HG03025 (cell line): ENCODE data around the gene MYL11.

Experiments used
- ATAC-seq: cut with Tn5 transposase; IDR thresholded peaks from one replicate; pipeline ENCODE4 v1.9.1; 2021; ENCODE audit warnings: mild to moderate bottlenecking, moderate library complexity; ENCODE audit not compliant: unreplicated experiment, low FRiP score

MYL11 gene

DNA sequence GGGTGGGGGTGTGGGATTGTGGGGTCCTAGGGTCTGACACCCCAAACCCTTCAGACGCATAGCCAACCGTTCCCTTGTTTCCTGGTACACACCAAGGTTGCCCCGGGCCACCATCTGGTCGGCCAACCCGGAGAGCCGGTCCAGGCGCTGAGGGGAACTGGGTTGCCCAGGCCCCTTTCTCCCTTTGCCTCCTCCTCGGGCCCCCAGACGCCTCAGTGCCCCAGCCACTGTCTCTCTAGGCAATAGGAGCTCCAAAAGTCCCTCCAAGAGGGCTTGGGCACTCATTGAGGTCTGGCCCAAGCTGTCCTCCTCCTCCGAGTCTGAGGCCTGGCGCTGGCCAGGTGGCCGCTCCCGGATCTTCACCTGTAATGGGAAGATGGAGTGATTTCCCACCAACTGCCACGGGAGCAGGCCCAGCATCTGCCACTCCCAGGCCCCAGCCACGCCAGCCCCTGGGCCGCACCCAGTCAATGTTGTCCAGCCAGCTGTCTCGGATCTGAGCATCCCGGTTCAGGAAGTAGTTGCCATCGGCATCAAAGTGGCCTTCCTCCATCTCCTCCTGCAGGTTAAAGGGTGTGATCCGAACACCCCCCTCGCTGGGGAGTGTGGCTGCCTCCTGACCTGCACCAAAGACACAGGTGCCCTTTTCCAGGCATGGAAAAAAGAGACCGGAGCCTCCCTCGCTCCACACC is 21.0 kb upstream of the MYL11 start:
- no peak for ATAC-seq

DNA sequence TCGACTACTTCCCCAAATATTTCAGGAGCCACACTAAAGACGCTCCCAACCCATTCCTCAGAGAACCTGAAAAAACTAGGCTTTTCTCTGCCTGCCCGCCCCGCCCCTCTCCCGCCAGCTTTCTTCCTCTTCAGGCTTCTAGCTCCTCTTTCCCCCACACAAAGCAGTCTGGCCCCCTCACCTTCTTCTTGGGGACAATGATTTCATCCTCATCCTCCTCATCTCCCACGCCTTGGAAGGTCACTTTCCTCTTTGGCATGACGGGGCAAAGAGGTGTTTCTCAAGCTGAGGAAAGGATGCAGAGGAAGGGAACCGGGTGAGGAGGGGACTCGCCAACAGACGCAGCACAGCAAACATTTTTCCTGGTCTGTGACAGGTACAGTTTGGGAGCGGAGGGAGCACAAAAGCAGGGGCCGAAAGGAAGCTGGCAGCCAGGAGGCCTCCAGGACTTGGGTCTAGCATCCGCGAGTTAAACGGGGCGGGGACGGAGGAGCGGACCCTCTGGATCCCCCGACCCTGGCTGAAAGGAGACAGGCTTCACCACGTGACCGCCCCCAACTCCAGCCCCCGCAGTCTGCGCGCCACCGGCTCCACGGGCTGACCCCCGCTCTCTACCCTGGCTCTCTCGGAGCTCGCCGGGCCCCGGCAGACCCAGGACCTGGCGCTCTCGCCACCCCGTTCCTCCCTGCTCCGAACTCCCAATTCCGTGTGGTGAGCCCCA is 20.0 kb upstream of the MYL11 start:
- no peak for ATAC-seq

DNA sequence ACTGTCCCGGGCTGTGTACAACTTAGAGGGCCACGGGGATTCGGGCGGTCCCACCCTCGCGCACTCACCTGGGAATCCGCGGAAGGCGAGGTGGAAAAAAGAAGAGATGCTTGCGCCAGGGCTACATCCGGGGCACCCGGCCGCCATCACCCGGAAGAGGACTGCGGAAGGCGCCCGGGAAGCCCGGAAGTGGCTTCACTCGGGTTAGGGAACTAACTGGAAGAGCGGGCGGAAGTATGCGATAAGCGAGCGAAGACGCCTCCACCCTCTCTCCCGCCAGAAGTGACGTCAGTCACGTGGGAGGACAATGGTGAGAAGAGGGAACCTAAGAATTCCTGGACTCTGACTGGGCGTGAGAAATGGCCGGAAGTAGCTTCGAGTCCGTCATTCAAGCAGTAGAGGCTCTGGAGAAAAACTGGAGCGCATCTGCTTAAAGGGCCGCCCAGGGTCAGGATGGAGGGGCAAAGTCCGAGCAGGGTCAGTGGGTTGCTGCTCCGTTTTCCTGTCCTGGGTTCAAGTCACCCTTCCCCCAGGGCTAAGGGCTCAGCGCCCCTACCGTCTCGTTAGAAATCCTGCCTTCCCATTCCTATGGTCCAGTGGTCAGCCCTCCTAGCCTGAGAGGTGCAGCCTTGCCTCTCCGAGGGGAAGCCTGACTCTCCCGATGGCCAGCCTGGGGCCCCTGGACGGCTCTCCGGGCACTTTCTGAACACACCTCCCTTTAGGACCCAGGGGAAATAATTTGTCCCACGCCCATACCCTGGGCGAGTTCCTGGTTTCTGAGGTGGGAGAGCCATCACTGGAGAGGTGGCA is 19.3 kb upstream of the MYL11 start, which contains the start of gene CD2BP2:
Gene CD2BP2, minus strand, starts transcription at position 165 of the 810 bp plus-strand sequence. CDS start 627 bp downstream, outside the sequence.
- peak; percentile 42 for ATAC-seq

DNA sequence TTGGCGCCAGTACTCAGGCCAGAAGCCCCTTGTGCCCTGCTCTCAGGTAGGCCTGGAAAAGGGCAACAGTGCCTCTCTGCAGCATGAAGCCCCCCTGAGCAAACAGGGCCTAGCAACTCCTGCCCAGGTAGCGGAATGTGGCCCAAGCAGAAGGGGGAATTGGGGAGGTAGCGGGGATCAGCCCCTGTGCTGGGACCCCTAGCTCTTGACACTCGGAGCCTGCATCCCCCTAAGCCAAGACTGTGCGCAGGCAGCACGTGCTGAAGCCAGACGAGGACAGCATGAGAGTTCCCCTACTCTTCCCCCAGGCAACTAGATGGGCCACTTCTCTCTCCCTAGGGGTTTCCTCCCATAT is 18.7 kb upstream of the MYL11 start:
- ATAC-seq, result no peak

DNA sequence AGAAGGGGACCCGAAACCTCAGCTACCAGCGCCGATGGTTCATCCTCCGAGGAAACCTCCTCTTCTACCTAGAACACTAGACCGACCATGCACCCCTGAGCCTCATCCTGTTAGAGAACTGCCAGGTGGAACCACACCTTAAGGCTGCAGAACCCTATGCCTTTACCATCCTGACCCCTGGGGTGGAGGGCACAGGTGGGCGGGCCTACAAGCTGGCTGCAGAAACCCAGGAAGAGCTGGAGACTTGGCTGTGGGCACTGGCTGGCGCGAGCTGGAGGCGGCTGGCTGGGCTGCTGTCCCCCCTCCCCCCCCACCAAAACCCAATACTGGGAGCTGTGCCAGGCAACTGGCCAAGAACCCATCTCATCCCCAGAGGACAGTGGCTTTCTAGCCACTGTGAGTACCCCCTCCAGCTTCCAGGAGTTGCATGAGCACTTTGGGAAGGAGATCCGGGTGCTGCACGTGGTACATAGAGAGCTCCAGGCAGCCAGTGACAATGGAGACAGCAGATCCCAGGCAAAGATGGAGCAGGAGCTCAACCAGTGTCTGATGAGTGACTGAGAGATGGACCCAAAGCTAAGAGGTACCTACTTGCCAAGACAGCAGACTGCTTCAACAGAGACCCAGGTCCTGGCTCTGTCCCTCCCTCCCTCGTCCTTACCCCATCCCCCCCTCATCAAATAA is 18.1 kb upstream of the MYL11 start:
- no peak for ATAC-seq

DNA sequence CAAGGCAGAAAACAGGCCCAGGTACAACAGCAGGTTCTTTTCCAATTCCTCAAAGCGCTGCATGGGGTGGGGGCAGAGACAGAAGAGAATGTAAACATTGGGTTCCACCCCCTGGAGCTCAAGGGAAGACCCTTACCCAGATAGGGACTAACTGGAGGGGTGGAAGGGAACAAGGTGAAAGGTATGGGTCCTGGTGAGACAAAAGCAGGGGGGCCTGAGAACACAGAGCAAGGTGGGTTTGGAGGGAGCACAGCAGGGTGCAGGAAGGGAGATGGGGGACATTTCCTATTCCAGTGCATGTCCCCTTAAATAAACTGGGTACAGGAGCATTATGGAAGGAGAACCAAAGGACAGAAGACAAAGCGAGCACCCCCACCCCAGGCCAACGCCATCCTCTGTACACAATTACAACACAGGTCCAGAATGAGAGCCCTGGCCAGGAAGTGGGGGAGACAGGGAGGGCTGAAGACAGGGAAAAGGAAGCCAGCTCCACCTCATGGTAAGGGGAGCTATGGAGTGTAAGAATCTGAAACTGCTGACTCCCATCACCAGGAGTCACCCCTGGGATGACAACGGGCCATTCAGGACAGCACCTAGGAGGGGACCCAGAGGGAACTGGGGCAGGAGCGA is 17.4 kb upstream of the MYL11 start:
- no peak for ATAC-seq

DNA sequence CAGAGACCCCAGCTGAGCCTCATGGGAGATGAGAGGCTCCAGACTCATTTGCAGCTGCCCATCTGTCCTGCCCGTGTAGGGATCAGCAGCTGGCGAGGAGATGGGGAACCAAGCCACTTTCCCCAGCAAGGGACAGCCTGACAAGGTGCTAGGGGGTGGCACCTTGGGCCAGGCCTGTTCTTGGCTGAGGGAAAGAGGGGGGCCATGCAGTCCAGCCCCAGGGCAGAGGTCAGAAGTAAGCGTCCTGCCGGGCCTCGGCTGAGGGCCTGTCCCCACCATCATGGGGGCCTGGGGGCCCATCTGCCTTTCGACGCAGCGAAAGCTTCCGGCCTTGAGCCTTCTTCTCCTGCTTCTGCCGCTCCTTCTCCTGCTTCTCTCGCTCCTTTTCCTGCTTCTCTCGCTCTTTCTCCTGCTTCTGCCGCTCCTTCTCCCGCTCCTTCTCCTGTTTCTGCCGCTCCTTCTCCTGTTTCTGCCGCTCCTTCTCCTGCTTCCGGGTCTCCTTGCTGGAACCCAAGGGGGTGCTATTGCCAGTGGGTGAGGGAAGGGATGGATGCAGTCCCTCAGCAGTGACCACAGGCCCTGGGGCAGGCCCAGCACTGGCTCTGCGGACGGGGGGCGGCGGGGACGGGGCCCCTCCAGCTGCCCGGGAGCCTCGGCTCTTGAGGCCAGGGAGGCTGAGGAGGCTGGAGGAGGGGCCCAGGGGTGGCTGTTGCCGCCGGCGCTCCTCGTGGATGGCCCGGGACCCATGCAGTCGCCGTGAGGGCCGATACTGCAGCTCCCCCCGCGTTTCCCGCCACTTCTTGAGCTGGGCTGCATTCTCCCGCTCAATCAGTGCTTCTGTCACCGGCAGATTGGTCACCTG is 16.7 kb upstream of the MYL11 start:
- ATAC-seq, result no peak

DNA sequence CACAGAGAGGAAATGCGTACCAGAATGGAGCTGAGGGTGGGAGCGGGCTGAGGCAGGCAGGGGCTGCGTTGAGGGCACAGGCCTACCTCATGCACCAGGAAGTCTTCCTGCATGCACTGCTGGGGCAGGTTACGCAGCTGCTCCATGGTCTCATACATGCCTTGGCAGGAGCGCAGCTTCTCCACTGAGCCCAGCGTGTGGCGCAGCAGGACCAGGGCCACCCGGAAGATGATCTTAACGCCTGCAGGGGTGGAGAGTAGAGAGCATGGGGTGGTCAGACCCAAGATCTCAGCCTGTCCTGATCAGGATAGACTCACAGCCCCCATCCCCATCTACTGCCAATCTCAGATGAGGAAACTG is 16.0 kb upstream of the MYL11 start:
- ATAC-seq, result no peak

DNA sequence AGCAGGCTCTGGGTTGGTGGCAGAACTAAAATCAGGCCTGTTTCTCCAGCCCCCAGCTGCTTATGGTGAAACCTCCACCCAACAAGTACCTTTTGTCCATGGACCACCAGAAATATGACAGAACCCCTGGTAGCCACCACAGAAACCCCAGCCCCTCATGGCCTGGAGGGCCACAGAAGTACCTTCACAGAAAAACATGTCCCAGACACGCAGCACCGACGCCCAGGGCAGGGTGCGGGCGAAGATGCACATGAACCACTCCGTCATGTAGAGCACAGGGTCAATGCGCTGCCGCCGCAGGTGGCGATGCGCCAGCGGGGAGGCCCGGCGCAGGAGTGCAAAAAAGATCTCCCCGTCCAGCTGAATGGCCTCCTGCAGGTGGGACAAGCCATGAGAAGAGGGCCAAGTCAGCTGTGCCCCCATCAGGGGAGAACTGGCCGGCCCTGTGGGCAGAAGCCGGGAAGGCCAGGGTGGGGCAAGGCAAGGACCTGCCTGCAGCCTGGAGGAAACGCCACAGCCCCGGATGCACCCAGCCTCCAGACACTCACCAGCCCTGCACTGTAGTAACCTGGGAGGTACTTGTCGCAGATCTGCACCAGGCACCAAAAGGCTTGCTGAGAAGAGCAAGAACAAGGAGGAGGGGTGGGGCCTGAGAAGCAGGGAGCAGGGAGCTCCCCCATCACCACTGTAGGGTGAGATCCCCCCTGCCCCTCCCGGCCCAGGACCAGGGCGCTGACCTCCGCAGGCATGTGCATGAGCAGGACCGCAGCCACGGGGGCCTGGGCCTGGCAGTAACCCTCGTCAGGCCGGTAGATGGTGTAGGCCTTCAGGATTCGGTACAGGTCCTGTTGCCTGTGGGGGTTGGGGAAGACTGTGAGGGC is 15.4 kb upstream of the MYL11 start:
- no peak for ATAC-seq

DNA sequence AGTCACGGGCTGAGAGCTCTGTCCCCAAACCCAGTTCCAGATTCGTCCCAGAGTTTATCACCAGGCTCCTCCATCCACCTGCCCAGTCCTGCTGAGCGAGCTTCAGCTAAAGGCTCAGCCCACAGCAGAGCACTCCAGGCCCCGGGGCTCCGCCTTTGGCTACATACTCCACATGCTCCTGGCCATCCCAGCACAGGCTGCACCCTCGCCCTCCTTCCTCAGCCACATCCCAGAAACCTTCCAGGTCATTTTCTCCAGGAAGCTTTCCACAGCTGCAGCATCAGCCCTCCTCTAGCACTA is 14.8 kb upstream of the MYL11 start:
- ATAC-seq, result no peak

DNA sequence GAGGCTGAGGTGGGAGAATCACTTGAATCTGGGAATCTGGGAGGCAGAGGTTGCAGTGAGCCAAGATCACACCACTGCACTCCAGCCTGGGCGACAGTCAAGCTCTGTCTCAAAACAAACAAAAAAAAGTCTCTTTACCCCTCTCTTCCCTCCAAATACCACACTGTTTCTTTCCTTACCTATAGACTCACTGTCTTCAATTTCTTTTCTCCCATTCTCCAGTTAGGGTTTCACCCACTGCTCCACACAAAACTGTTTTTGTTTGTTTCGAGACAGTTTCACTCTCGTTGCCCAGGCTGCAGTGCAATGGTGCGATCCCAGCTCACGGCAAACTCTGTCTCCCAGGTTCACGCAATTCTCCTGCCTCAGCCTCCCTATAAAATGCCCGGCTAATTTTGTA is 13.4 kb upstream of the MYL11 start:
- no peak for ATAC-seq

DNA sequence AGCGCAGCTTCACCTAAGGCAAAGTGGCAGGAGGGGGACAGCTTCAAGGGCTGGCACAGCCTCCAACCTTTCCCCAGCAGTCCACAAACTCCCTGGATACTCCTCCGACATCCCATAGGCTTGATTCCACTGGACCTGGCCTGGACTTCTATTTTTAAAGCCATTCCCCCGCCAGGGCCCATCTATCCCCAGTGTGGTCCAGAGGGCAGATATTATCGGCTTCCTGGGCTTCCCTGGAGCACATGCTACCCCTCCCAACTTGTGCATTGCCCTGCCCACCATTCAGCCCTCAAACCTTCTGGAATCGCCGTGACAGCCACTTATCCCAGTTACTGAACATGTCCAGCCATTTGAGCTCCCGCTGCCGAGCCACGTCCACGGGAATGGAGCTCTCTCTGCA is 9.4 kb upstream of the MYL11 start:
- no peak for ATAC-seq

DNA sequence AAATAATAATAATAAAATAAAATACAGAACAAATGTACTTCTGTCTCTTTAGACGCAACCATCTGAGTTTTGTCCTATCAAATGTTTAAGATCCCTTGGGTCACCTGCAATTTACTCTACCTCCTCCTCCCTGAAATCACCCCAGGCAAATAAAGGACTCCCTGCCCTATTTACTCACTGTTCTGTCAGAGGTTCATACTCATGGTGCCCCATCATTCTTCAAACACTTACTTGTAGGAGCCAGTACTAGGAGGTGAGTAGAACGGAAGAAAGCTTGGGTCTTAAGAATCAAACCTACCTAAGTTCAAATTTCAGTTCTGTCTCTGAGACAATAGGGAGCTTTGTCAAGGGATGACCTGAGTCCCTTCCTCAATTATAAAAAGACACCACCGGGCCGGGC is 8.1 kb upstream of the MYL11 start:
- no peak for ATAC-seq

DNA sequence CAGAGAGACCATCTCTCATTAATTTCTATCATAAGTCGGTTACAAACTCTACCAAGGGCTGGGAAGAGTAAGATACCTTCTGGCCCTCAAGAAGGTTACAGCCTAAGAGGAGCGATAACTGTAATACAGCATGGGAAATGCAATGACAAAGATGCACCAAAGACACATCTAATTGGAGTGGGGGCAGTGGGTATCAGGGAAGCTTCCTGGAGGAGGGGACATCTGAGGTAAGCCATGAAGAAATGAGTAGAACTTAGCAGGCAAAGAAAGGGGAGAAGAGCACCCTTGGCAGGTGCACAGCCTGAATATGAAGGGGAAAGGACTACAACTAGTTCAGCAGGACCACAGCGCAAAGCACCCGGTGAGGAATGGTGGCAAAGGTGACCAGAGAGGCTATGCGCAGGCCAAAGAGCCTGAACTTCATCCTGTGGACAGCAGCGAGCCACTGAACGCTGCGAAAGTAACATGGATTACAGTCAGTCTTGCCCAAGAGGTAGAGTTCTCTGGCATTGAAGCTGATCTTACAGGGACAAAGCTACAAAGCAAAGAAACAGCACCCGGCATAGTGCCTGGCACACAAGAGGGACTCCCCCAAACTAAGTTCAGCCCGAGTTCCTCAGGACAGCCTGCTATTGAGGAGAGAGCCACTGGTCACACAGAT is 7.1 kb upstream of the MYL11 start:
- no peak for ATAC-seq

DNA sequence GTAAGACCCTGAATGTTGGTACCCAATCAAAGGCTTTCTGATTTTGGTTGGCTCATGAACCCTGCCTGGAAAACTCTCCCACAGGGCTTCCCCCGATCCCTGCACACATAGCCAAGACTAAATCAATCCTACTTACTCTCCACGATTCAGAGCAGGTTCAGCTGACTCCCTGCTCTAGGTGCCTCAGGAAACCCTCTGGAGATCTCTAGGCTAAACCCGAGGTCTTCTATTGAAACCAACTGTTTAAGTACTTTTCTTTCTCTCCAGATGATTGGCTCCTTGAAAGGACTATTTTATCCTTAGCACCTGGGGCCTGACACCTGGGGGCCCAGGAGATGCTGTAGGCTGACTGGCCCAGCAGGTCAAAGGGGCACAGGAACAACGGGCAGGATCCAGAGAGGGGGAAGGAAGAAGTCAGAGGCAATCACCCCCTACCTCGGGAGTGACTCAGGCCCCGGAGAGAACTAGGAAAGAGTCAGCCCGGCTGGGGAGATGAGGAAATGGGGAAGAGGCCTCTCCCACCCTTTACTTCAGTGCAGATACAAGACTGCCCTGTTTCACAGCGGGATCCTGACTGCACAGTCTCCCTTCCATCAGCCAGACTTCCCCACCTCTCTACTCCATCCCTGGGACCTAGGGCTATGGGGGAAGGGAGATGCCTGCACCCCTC is 6.3 kb upstream of the MYL11 start:
- no peak for ATAC-seq

DNA sequence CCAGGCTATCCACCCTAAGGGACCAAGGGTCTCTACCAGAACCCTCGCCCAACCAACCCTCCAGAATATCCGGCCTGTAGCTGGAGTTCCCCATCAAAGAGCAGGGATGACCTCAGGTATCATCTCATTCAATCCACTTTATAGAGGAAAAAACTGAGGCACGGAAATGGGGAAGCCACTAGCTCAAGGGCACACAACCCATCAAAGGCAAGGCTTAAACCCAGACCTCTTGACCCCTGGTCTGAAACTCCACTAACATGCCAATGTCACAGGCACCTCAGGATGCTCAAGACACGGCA is 5.9 kb upstream of the MYL11 start:
- ATAC-seq, result no peak

DNA sequence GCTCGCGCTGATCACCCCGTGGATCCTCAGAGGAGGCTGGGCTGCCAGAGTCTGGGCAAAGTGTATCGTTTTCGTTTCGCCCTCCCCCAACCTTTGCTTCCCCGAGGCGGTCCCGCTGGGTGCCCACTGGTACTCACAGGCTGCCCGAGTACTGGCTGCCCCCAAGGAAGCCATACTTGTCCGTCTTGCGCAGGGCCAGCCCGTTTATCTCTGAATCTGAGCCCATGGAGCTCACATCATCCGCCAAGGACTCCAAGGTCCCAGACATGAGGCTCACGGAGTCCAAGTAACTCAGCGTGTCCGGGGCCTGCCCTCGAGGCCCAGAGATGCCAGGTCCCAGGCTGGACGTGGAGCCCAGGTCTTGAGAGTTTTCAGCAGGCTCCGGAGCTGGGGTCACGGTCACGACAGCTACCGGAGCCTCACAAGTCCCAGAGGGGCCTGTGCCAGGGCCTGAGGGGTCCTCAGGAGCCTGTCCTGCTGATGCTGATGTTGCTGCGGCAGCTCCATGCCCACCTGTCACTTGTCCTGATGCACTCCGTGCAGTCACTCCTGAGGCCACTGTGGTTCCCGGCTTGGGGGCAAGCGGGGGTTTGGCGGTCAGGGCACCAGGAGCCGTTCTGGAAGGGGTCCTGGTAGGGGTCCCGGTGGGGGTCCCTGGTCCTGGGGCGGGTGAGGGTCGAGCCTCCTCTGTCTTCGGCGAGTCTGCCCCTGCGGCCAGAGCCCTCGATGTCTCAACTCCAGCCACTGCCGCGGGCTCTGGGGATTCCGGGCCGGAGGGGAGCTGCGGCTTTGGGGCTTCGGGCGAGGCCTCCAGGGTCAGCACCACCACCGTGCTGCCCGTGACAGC is 5.3 kb upstream of the MYL11 start:
- no peak for ATAC-seq
